Esophagus muscularis mucosa (tissue), 4 donors: ENCODE measurements around the gene PLD1.
A peak's percentile ranks its signal among the peaks of the same experiment; 100 is the strongest.

Experiments used
- EP300 ChIP-seq: sonication (generic); formaldehyde crosslinking; IDR thresholded peaks from one replicate; pipeline ENCODE4 v1.6.1; 2017; ENCODE audit warnings: antibody characterized with exemption
- POLR2A ChIP-seq: fragments of 450-650 bp; IDR thresholded peaks from one replicate; pipeline ENCODE4 v1.6.1; 2017; ENCODE audit warnings: antibody characterized with exemption, moderate library complexity, mild to moderate bottlenecking, low read depth
- POLR2AphosphoS5 ChIP-seq, 2 donors: sonication (generic); formaldehyde crosslinking; IDR thresholded peaks; one replicate each; pipeline ENCODE4 v1.6.1; 2017; ENCODE audit warnings: antibody characterized with exemption in 2 of 2
- TF ChIP-seq, protein P1 (sequence below), 3 experiments: fragments of 200-600 bp in 2 of 3; fragments of 450-650 bp in 1 of 3; sonication (generic) in 2 of 3; IDR thresholded peaks; one replicate each; pipeline ENCODE4 v1.5.1; 2017 to 2019; ENCODE audit warnings: antibody characterized with exemption in 3 of 3, mild to moderate bottlenecking in 2 of 3, moderate library complexity in 1 of 3

DNA sequence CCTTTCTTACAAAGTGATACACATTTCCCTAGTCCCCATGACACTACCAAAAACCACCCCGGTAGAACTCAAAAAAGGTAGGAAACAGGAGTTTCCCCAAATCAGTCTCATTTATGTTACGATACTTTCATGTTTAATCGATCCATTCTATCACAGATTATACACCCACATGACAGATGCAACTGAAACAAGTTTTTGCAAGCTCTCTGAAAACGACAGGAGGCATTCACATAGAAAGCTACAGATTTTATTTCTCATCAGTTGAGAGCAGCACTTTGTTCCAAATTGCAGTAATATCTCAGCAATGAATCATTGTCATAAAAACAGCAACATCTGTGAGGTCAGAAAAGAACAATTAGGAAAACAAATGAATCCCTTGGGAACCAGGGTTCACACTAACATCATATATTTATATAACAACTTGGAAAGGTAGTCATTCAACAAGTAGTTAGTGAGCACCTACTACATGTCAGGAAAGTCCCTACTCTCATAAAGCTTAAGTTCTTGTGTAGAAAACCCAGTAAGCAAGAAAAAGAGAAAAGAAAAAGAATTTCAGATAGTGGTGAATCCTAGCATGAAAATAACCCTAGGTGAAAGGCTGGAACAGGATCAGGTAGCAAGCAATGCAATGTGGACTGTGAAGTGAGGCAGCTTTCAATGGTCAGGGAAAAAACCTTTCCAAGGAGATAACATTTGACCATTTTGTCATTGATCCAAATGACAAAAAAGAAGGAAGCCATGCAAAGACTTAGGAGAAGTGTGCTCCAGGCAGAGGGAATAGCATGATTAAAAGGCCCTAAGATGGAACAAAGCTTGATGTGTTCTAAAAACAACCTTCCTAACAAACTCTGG lies 8.3 kb downstream of the PLD1 start:
- TF ChIP-seq, protein P1, sequence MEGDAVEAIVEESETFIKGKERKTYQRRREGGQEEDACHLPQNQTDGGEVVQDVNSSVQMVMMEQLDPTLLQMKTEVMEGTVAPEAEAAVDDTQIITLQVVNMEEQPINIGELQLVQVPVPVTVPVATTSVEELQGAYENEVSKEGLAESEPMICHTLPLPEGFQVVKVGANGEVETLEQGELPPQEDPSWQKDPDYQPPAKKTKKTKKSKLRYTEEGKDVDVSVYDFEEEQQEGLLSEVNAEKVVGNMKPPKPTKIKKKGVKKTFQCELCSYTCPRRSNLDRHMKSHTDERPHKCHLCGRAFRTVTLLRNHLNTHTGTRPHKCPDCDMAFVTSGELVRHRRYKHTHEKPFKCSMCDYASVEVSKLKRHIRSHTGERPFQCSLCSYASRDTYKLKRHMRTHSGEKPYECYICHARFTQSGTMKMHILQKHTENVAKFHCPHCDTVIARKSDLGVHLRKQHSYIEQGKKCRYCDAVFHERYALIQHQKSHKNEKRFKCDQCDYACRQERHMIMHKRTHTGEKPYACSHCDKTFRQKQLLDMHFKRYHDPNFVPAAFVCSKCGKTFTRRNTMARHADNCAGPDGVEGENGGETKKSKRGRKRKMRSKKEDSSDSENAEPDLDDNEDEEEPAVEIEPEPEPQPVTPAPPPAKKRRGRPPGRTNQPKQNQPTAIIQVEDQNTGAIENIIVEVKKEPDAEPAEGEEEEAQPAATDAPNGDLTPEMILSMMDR (IDR thresholded peaks at IDR 0.05): no peak
- TF ChIP-seq POLR2A (no peak), EP300 (no peak), POLR2AphosphoS5 (IDR thresholded peaks at IDR 0.05) (peak in 1 of 2 donors; percentile 63)
